Astrocyte of the hippocampus (primary cell): ENCODE data around the gene EXOSC7.

Experiments
- DNase-seq: peaks from one replicate; pipeline ENCODE4 v3.0.0; 2011; ENCODE audit warnings: low read depth, low spot score

Gene EXOSC7

DNA sequence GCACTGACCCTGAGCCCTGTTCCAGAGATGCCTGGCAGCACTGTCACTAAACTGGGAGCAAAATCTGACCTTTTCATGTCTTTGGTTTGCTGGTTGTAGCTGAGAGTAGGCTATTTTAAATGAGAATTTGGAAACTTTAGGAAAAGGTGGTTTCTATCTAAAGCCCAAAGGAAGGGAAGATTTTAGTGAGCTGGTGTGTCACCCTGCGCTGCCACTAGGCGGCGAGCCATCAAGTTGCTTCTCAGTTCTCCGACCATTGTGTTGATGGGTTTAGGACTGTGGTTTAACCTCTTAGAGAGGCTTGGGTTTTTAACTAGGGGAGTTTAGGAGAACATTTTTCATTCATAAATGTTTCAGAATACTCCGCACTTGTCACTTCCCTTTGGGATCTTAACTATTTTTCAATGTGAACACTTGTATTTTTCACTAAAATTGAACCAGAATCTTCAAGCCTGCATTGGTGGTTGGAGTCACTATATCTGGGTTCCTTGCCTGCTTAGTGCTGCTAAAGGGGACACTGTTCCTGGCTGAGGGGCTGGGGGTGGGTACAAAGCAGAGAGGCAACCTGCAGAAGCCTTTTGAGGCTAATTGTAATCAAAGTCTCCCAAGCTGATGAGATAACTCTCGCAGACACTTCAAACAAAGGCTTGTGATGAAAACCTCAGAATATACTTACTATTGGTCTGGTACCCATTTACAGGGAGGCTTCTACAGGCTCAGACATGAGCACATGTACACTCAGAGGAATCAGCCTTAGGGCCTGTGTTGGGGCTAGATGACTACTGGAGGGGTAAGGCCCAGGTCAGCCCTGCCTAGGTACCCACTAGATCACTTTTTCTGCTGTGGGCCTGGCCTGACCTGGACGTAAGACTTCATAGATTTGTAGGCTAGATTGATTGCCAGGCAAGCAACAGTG lies 16.8 kb downstream of the EXOSC7 start:
- peak; percentile 39 for DNase-seq

DNA sequence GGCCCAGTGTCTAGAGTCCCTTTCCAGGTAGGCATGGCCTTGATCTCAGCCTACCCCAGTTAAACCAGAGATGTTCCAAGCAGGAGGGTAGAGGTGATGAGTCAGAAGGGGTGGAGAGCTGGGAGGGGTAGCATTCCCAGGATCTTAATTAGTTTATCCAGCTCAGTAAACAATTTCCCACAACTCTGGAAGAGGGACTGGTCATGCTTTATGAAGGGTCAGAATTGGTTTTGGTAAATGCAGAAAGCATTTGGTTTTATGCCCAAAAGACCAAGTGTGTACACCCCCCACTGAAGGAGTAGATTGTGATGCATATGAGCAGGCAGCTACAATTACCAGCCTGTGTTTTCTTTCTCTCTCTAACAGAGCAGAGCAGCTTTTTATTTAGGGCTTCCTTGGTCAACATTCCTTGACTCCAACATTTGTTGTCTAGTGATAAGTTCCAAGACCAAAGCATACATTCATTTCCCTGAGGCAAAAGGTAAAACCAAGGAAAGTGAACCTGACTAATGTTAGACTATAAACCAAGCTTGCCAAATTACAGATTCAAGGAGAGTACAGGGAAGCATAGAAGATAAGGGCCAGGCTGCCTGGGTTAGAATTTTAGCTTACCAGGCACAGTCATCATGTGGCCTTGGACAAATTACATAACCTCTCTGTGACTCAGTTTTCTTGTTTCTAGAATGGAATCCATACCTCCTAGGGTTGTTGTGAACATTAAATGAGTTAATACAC lies 17.6 kb downstream of the EXOSC7 start:
- peak; percentile 88 for DNase-seq

DNA sequence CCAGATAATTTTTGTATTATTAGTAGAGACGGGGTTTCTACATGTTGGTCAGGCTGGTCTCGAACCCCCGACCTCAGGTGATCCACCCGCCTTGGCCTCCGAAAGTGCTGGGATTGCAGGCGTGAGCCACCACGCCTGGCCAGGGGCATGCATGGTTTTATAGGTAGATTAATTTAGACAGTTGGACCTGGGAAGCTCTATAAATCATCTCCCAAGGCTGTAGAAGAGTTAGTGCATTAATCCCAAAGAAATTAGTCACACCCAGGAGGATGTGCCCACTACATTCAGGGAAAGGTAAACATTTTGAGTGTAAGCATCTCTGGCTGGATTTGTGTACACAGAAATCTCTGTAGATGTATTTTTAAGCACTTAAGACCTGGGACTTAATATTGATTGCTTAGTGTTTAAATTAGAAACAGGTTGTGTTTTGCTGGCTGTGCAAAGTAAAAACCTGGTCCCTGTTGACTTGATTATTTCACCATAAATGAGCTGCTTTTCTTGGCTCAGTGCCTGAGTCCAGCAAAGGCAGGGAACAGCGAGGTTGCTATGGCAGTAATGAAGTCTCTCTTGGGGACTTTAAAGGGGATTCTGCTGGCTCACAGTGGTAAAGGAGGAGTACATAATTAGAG lies 19.2 kb downstream of the EXOSC7 start:
- DNase-seq, result peak; percentile 87

DNA sequence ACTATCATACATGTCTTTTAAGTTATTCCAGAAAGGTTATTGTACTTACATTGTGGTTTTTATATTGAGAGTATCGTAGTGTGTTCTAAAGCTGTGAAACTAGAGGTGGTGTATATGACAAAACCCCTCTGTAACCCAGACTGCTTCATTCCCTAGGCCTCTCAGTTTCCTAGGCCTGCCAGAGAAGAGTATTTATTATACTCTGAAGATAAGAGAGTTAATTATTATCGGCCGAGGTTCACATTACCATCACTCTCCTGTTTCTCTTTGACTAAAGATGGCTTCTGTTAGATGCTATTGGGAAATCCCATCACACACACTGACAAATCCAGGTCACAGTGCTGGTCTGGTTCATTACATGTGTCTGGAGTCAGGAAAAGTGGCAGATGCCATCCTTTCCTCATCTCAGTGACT lies 20.5 kb downstream of the EXOSC7 start:
- no peak for DNase-seq

- no peak for DNase-seq
Observed at GRCh38 chr3:44999782-45000181, 23.7 kb downstream of the EXOSC7 start.

DNA sequence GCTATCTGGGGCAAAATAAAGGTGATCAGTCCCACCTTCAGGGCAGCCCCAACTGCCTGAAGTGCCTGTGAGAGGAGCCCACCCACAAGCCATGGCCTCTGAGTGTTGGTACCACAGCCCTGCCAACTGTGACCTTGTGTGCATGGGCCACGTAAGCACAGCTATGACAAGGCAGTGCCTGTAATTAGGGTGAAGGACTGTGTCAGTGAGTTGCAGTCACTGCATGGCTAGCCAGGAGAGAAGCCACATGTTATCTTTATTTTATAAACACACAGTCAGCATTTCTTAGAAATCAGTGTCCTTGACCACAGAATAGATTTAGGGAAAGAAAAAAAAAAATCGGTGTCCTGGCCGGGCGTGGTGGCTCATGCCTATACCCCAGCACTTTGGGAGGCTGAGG lies 24.8 kb downstream of the EXOSC7 start:
- DNase-seq, result no peak

DNA sequence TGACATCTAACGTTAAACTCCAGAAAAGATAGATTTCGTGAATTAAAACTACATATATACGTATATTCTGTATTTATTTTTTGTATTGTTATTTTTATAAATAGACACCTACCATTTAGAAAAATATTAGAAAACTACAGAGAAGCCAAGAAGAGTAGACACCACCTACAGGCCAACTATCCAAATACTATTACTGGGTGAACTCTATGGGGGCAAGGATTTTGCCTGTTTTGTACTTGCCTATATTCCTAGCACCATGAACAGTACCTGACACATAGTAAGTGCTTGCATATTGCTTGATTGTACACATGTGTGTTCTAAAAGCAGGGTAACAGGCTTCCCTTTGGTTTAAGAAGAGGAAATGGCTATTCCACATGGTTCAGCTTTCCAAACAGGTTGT lies 25.7 kb downstream of the EXOSC7 start:
- DNase-seq, result no peak

GRCh38 chr3:45002139-45002660 lies 26.2 kb downstream of the EXOSC7 start:
- DNase-seq, result no peak

GRCh38 chr3:45002720-45003119 lies 26.7 kb downstream of the EXOSC7 start:
- no peak for DNase-seq

DNA sequence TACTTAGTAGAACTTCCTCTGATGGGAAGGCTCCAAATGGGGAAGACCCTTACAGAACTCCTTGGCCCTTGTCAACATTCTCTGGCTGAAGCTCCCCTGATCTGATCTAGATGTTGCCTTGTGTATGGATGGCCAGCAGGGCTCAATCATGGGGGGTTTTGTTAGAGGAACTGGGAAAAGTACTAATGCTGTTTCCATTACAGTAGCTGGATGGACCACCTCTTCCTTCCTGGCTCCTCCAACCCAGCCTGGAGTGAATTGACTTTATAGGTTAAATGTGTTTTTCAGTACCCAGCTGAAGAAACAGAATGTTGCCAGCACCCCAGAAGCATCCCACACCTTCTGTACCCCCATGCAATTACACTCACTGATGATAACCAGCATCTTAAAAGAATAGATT lies 27.4 kb downstream of the EXOSC7 start:
- no peak for DNase-seq

GRCh38 chr3:45003859-45004258 lies 27.8 kb downstream of the EXOSC7 start:
- DNase-seq, result no peak

DNA sequence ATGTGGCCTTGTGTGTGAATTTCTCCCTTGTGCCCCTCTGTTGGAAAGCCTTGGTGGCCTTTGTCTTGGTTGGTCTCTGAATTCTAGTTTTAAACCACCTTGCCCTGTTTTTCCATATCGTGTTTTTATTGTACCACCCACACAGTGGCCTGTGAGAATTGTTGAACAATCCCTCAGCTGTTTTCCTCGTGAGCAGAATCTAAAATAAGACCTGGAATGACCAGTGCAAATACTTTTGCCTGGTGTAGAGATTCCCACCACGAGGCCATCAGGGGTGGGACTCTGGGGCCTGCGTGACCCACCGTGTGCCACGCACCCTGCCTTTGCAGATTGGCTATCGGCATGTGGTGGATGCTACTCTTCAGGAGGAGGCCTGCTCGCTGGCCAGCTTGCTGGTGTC lies 31.0 kb downstream of the EXOSC7 start:
- DNase-seq, result no peak

- DNase-seq, result no peak
Observed at GRCh38 chr3:45008117-45008516, 32.1 kb downstream of the EXOSC7 start.

DNA sequence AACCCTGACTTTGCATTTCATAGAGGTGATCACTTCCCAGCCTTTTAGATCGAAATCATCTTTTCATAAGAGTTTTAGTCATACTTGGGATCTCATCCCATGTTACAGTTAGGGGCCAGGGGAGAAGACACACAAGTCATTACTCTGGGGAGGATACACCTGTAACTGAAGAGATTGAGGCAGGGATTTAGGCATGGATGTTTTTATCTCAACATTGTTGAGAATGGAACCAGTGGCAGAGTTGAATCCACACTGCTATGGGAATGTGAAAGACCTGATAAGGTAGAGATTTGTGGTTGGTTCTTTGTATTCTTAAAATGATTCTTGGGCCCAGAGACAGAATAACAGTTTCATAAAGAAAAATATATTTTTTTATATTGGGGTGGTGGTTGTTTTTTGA lies 33.8 kb downstream of the EXOSC7 start:
- no peak for DNase-seq

DNA sequence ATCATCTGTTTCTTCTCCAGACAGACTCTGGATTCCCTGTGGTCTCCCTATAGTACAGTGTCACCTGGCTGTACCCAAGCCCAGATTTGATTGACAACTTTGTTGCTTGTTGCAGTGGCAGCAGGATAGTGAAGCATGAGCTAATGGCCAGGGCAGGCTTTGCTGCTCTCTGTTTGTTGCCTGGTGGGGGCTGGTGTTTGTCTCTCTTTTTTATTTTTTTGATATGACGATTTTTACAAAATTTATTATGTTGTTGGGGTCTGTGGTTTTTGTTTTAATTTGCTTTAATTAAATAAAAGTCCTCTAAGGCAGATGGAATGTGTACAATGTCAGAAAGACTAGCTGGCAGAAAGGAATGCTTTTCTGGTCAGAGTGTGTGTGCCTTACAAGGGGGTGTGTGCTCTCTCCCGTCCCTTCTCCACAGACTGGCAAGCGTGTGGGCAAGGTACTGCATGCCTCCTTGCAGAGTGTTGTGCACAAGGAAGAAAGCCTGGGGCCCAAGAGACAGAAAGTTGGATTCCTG lies 34.8 kb downstream of the EXOSC7 start:
- peak; percentile 86 for DNase-seq

DNA sequence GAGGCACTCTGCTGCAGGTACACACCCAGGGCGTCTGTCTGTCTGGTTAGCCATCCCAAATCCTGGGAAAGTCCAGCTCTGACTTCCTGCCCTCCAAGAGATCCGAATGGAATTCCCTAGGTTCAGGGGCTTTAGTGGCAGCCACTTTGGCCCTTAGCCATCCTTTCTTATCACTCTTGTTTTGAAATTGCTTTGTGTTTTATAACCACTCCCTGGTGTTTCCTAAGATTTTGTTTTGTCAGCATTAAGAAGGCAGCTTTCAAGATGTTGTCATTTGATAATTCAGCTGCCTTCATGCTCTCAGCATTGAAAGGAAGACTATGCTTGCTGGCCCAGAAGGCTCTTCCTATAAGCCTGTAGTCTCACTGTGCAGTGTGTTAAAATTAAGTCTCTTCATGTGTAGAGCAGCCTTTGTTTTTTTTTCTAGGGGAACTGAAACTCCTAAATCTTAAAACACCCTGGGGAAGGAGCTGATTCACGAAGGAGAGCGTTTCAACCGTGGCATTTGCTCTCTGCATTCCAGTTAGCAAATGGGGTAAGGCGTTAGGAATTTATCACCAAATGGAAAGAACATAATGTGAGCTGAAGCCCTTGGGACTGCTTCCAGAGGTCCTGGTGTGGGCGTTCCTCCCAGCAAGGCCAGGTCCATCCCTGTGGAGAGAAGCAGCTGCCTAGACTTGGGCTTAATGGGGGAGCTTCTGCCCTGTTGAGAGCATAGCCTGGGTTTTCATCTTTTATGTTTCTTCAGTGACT lies 35.9 kb downstream of the EXOSC7 start:
- DNase-seq, result peak; percentile 89

DNA sequence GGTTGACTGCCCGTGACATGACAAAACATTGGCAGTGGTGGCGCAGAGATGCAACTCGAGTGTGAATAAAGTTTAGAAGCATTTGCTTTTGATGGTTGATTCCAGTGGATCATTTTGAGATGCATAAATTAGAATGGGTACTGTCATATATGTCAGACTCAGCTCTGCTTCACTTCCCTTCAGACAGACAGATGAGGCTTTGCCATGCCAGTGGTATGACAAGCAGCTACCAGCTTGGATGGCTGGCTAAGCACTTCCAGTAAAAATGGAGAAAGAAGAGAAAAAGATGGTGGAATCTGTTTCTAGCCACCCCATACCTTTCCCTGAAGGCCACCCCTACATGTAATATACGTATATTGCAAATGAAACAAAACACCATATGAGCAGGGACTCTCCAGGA lies 36.5 kb downstream of the EXOSC7 start:
- DNase-seq, result no peak

- DNase-seq, result no peak
Observed at GRCh38 chr3:45016916-45017315, 40.9 kb downstream of the EXOSC7 start.

DNA sequence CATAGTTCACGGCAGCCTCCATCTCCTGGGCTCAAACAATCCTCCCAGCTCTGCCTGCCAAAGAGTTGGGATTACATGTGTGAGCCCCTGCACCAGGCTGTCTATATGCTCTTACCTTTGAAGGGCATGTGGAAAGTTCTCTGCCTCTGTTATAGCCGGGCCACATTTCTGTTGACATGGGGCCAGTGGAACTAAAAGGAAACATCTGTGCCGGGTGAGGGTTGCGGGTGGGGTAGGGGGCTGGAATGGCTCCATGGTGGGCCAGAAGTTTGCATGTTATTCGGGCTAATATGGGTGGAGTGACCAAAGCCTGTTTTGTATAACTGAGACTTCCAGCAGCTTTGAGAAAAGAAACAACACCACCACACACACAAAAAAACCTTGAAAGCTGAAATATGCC lies 41.8 kb downstream of the EXOSC7 start:
- DNase-seq, result no peak

DNA sequence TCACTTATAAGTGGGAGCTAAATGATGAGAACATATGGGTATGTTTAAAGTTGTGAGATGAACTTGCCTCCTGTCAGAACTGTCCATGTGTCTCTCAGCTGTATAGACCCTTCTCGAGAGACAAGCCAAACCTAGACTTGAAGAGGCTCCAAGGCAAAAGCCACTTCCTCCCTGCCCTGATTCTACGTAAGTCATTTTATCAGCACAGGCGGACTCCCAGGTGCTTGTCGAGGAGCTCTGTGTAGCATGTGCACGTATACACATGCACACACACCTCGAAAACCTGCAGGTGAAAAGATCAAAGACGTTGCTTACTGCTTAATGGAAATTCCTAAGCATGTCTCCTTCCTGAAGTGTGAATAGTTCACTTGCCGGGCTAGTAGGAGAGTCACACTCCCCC lies 44.5 kb downstream of the EXOSC7 start:
- no peak for DNase-seq
